Astrocyte of the cerebellum (primary cell): ENCODE measurements around the gene LSP1.
"Not testable (repeated sequence)": the region's sequence is repeated elsewhere in the genome, so short reads cannot be mapped to it uniquely, and the experiment has no call there.

Source experiments
- DNase-seq: peaks from one replicate; pipeline ENCODE4 v3.0.0-alpha.2; 2011; ENCODE audit warnings: low read depth
- H3K4me3 ChIP-seq: 2 replicates; pipeline ENCODE4 v1.5.1; 2011; ENCODE audit warnings: mild to moderate bottlenecking, low read depth, low read length, moderate library complexity
- CTCF ChIP-seq: IDR thresholded peaks from 2 replicates; pipeline ENCODE4 v1.5.1; 2012; ENCODE audit warnings: low read length, low read depth, moderate library complexity, mild to moderate bottlenecking; ENCODE audit errors: missing control alignments
- in situ Hi-C: cut with HindIII; loops from 2 replicates; pipeline ENCODE4 v1.10.0; 2017; ENCODE audit warnings: low sequenced_read_pairs

LSP1 gene

GRCh38 chr11:1882265-1883238 is 29.7 kb downstream of the LSP1 start:
- no peak overlapping the region for H3K4me3 ChIP-seq
- DNase-seq = peak; percentile 29
- peak; percentile 89 for TF ChIP-seq CTCF
- in situ Hi-C loops = no loop called here

GRCh38 chr11:1883346-1884302 is 30.7 kb downstream of the LSP1 start:
- in situ Hi-C loops = no loop called here
- no peak for DNase-seq
- TF ChIP-seq CTCF = no peak
- H3K4me3 ChIP-seq = no peak overlapping the region

GRCh38 chr11:1884303-1884700 is 31.4 kb downstream of the LSP1 start:
- no peak for DNase-seq
- no peak for TF ChIP-seq CTCF
- no peak overlapping the region for H3K4me3 ChIP-seq
- in situ Hi-C loops = no loop called here

- in situ Hi-C loops, H3K4me3 ChIP-seq, DNase-seq: not testable (repeated sequence)
Observed at GRCh38 chr11:1886551-1886950, 33.7 kb downstream of the LSP1 start.

- DNase-seq = no peak
- H3K4me3 ChIP-seq = no peak overlapping the region
- in situ Hi-C loops = no loop called here
- TF ChIP-seq CTCF = no peak
Observed at GRCh38 chr11:1887451-1888346, 34.8 kb downstream of the LSP1 start.

- TF ChIP-seq CTCF = no peak
- in situ Hi-C loops = no loop called here
- H3K4me3 ChIP-seq = no peak overlapping the region
- no peak for DNase-seq
Observed at GRCh38 chr11:1888347-1888753, 35.5 kb downstream of the LSP1 start.
